ENCODE results near the gene EEF2.

GRCh38 chr19:3970808-3971598 is 14.3 kb downstream of the EEF2 start, which contains the start of gene DAPK3:
- TF ChIP-seq, protein P1, sequence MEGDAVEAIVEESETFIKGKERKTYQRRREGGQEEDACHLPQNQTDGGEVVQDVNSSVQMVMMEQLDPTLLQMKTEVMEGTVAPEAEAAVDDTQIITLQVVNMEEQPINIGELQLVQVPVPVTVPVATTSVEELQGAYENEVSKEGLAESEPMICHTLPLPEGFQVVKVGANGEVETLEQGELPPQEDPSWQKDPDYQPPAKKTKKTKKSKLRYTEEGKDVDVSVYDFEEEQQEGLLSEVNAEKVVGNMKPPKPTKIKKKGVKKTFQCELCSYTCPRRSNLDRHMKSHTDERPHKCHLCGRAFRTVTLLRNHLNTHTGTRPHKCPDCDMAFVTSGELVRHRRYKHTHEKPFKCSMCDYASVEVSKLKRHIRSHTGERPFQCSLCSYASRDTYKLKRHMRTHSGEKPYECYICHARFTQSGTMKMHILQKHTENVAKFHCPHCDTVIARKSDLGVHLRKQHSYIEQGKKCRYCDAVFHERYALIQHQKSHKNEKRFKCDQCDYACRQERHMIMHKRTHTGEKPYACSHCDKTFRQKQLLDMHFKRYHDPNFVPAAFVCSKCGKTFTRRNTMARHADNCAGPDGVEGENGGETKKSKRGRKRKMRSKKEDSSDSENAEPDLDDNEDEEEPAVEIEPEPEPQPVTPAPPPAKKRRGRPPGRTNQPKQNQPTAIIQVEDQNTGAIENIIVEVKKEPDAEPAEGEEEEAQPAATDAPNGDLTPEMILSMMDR (conservative IDR thresholded peaks at IDR 0.05; ENCODE audit: low read depth, low read length), result no peak
- TF ChIP-seq EZH2 (IDR thresholded peaks at IDR 0.05; ENCODE audit: low read length, unreplicated experiment) (no peak), EZH2phosphoT487 (IDR thresholded peaks at IDR 0.05; ENCODE audit: borderline replicate concordance, low read length) (no peak)

Measured in PC-3 (cell line).